Loucy (cell line): ENCODE results near the gene LTBP1.

ENCODE experiments used
- H2AFZ ChIP-seq: fragments of 200-600 bp; sonication (generic); 2 replicates; pipeline ENCODE4 v1.6.0; 2016; ENCODE audit warnings: antibody characterized with exemption, mild to moderate bottlenecking, low read length, moderate library complexity
- H3F3A ChIP-seq: fragments of 200-600 bp; 2 replicates; pipeline ENCODE4 v1.6.0; 2016; ENCODE audit warnings: antibody characterized with exemption, low read depth, mild to moderate bottlenecking
- H3K27me3 ChIP-seq: fragments of 200-600 bp; sonication (generic); 2 replicates; pipeline ENCODE4 v1.6.1; 2014; ENCODE audit warnings: low read length, mild to moderate bottlenecking; ENCODE audit not compliant: insufficient read depth, poor library complexity, severe bottlenecking
- H3K36me3 ChIP-seq: fragments of 200-600 bp; sonication (generic); 2 replicates; pipeline ENCODE4 v1.6.1; 2016; ENCODE audit warnings: low read length; ENCODE audit not compliant: insufficient read depth
- H3K4me1 ChIP-seq: fragments of 200-600 bp; sonication (generic); 2 replicates; pipeline ENCODE4 v1.5.1; 2014; ENCODE audit warnings: low read length, mild to moderate bottlenecking; ENCODE audit not compliant: insufficient read depth, poor library complexity, severe bottlenecking
- H3K4me2 ChIP-seq: fragments of 200-600 bp; sonication (generic); 2 replicates; pipeline ENCODE4 v1.6.0; 2014; ENCODE audit warnings: antibody characterized with exemption, low read length, low read depth, mild to moderate bottlenecking; ENCODE audit not compliant: poor library complexity, severe bottlenecking
- H3K4me3 ChIP-seq: fragments of 200-600 bp; sonication (generic); 2 replicates; pipeline ENCODE4 v1.5.1; 2014; ENCODE audit warnings: low read length, mild to moderate bottlenecking, mixed read lengths; ENCODE audit not compliant: poor library complexity, severe bottlenecking
- H3K79me2 ChIP-seq: fragments of 200-600 bp; sonication (generic); 2 replicates; pipeline ENCODE4 v1.6.1; 2014; ENCODE audit warnings: low read length; ENCODE audit not compliant: insufficient read depth
- H3K9ac ChIP-seq: fragments of 200-600 bp; sonication (generic); 2 replicates; pipeline ENCODE4 v1.6.0; 2014; ENCODE audit warnings: mild to moderate bottlenecking, low read depth, low read length, moderate library complexity; ENCODE audit not compliant: poor library complexity, severe bottlenecking
- H3K9me2 ChIP-seq: fragments of 200-600 bp; sonication (generic); replicated peaks from 2 replicates; pipeline ENCODE4 v1.6.1; 2016; ENCODE audit warnings: low read depth, low read length, mixed read lengths
- H3K9me3 ChIP-seq: fragments of 200-600 bp; sonication (generic); 2 replicates; pipeline ENCODE4 v1.6.1; 2014; ENCODE audit warnings: mild to moderate bottlenecking, antibody characterized with exemption, low read length, low read depth; ENCODE audit not compliant: insufficient read depth
- H4K20me1 ChIP-seq: fragments of 200-600 bp; sonication (generic); 2 replicates; pipeline ENCODE4 v1.6.0; 2014; ENCODE audit warnings: antibody characterized with exemption, low read length, mild to moderate bottlenecking; ENCODE audit not compliant: insufficient read depth, poor library complexity, severe bottlenecking
- CTCF ChIP-seq: fragments of 200-600 bp; sonication (generic); conservative IDR thresholded peaks from 2 replicates; pipeline ENCODE4 v1.5.1; 2014; ENCODE audit warnings: mild to moderate bottlenecking, antibody characterized with exemption, low read length
- EZH2phosphoT487 ChIP-seq: fragments of 200-600 bp; IDR thresholded peaks from 2 replicates; pipeline ENCODE4 v1.6.1; 2018; ENCODE audit warnings: antibody characterized with exemption, mild to moderate bottlenecking, moderate library complexity, borderline replicate concordance

Gene LTBP1

GRCh38 chr2:33342171-33342570, 395.4 kb downstream of the LTBP1 start:
- no peak overlapping the region for H3K4me2 ChIP-seq
- no peaks in the 10 kb centered on the region for H4K20me1 ChIP-seq
- peaks cover 24% of the 10 kb centered on the region for H3K4me1 ChIP-seq
- no peaks in the 10 kb centered on the region for H3K79me2 ChIP-seq
- TF ChIP-seq EZH2phosphoT487, result no peak
- no peak overlapping the region for H3K9ac ChIP-seq
- H3K27me3 ChIP-seq, result peaks cover 9% of the 10 kb centered on the region
- H2AFZ ChIP-seq, result no peak overlapping the region
- H3K36me3 ChIP-seq, result no peaks in the 10 kb centered on the region
- H3F3A ChIP-seq, result 0 out of 2 replicates have a peak, but pooled peaks cover 2% of the 10 kb centered on the region
- no peaks in the 10 kb centered on the region for H3K9me2 ChIP-seq
- no peak overlapping the region for H3K4me3 ChIP-seq
- no peaks in the 10 kb centered on the region for H3K9me3 ChIP-seq

GRCh38 chr2:33342705-33343104, 396.0 kb downstream of the LTBP1 start:
- 0 out of 2 replicates have a peak, but pooled peaks cover 2% of the 10 kb centered on the region for H3F3A ChIP-seq
- H4K20me1 ChIP-seq, result no peaks in the 10 kb centered on the region
- peaks cover 24% of the 10 kb centered on the region for H3K4me1 ChIP-seq
- no peaks in the 10 kb centered on the region for H3K79me2 ChIP-seq
- H3K9me3 ChIP-seq, result no peaks in the 10 kb centered on the region
- no peak overlapping the region for H3K4me3 ChIP-seq
- H3K9ac ChIP-seq, result no peak overlapping the region
- no peak overlapping the region for H3K4me2 ChIP-seq
- no peaks in the 10 kb centered on the region for H3K9me2 ChIP-seq
- peaks cover 14% of the 10 kb centered on the region for H3K27me3 ChIP-seq
- no peak for TF ChIP-seq EZH2phosphoT487
- no peak for TF ChIP-seq CTCF
- H3K36me3 ChIP-seq, result no peaks in the 10 kb centered on the region
- H2AFZ ChIP-seq, result no peak overlapping the region

GRCh38 chr2:33343387-33343895, 396.7 kb downstream of the LTBP1 start:
- no peaks in the 10 kb centered on the region for H3K36me3 ChIP-seq
- TF ChIP-seq EZH2phosphoT487 (no peak), CTCF (no peak)
- H3K4me2 ChIP-seq, result peak overlapping the region; percentile 30
- H4K20me1 ChIP-seq, result no peaks in the 10 kb centered on the region
- no peaks in the 10 kb centered on the region for H3K9me2 ChIP-seq
- H2AFZ ChIP-seq, result no peak overlapping the region
- H3K4me1 ChIP-seq, result peaks cover 24% of the 10 kb centered on the region
- H3K79me2 ChIP-seq, result no peaks in the 10 kb centered on the region
- H3K9me3 ChIP-seq, result no peaks in the 10 kb centered on the region
- H3K4me3 ChIP-seq, result no peak overlapping the region
- H3F3A ChIP-seq, result 0 out of 2 replicates have a peak, but pooled peaks cover 2% of the 10 kb centered on the region
- peaks cover 22% of the 10 kb centered on the region for H3K27me3 ChIP-seq
- H3K9ac ChIP-seq, result no peak overlapping the region

- Histone ChIP-seq H3K9me2 (no peaks in the 10 kb centered on the region), H4K20me1 (no peaks in the 10 kb centered on the region), H3K79me2 (no peaks in the 10 kb centered on the region), H3K4me2 (peak overlapping the region; percentile 30), H3K9ac (no peak overlapping the region), H2AFZ (no peak overlapping the region), H3K9me3 (no peaks in the 10 kb centered on the region), H3K36me3 (no peaks in the 10 kb centered on the region), H3K4me3 (no peak overlapping the region), H3F3A (0 out of 2 replicates have a peak, but pooled peaks cover 2% of the 10 kb centered on the region), H3K27me3 (peaks cover 30% of the 10 kb centered on the region), H3K4me1 (peaks cover 24% of the 10 kb centered on the region)
- TF ChIP-seq CTCF (no peak), EZH2phosphoT487 (no peak)
Observed at GRCh38 chr2:33344230-33344629, 397.5 kb downstream of the LTBP1 start.
